GM12891 (cell line): ENCODE results near the gene TBX1.

ENCODE experiments used
- DNase-seq: peaks from one replicate; pipeline ENCODE4 v3.0.0; 2011; ENCODE audit warnings: low spot score; ENCODE audit not compliant: insufficient read length
- FAIRE-seq: peaks from 2 replicates; lab custom pipeline; 2011; peaks lifted over from hg19 to GRCh38; lab: Jason Lieb, UNC
- PAX5 ChIP-seq: IDR thresholded peaks from 2 replicates; pipeline ENCODE4 v1.6.1; 2011; ENCODE audit warnings: low read length, moderate library complexity, mild to moderate bottlenecking; ENCODE audit not compliant: insufficient read depth, severe bottlenecking
- POLR2A ChIP-seq: IDR thresholded peaks from 2 replicates; pipeline ENCODE4 v1.6.1; 2011; ENCODE audit warnings: low read depth, low read length, control low read depth
- POLR2AphosphoS5 ChIP-seq: IDR thresholded peaks from 2 replicates; pipeline ENCODE4 v1.6.1; 2011; ENCODE audit warnings: low read depth, low read length, control low read depth
- POU2F2 ChIP-seq: IDR thresholded peaks from 2 replicates; pipeline ENCODE4 v1.6.1; 2011; ENCODE audit warnings: low read depth, mild to moderate bottlenecking, control low read depth, low read length, moderate library complexity
- SPI1 ChIP-seq: IDR thresholded peaks from 2 replicates; pipeline ENCODE4 v1.6.1; 2011; ENCODE audit warnings: low read depth, low read length, control low read depth
- TAF1 ChIP-seq: IDR thresholded peaks from 2 replicates; pipeline ENCODE4 v1.6.1; 2011; ENCODE audit warnings: low read depth, low read length, control low read depth

TBX1 gene

DNA sequence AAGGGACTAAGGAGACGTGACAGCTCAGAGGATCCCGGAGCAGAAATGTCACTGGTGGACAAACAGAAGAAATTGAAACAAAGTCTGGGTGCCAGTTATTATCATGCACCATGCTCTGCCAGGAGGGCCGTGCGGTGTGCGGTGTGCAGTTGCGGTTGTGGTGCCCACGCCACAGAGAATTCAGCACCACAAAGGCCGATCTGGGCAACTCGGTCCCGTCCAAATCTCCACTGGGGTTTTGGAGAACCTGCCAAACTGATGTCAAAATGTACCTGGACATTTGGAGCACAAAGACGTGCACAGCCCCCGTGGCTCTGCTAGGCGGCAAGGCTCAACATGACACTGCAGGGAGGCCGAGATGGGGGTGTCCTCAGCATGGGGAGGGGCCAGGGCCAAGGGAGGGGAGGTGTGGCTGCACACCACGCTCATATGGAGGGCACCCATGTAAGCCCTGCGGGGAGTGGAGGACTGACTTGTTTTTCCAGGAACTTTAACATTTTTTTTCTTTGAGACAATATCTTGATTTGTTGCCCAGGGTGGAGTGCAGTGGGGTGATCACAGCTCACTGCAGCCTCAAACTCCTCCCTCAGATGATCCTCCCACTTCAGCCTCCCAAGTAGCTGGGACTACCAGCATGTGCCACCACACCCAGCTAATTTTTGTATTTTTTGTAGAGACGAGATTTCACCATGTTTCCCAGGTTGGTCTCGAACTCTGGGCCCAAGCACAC lies 54.7 kb downstream of the TBX1 start:
- FAIRE-seq, result no peak
- no peak for TF ChIP-seq PAX5
- TF ChIP-seq POU2F2, result no peak
- TF ChIP-seq POLR2A, result no peak
- TF ChIP-seq TAF1, result no peak
- TF ChIP-seq SPI1, result no peak
- no peak for TF ChIP-seq POLR2AphosphoS5

DNA sequence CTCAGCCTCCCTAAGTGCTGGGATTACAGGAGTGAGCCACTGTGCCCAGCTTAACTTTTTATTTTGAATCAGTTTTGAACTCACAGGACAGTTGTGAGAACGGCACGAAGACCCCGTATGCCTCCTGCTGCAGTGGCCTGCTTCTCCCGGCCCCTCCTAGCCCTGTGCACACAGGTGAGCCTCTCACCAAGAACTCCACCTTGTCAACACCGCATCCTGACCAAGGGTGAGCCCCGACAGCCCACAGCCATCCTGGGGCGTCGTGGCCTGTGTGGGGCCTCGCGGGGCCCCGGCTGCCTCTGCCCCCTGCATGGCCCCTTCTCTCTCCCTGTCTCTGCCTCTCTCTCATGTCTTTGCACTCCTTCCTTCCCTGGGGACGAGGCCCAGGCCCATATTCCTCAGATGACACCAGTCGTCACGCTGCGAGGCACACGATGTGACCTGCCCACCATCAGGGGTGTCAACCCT lies 55.3 kb downstream of the TBX1 start:
- no peak for DNase-seq
- TF ChIP-seq POLR2A, result no peak
- no peak for TF ChIP-seq SPI1
- TF ChIP-seq PAX5, result no peak
- no peak for TF ChIP-seq POU2F2
- TF ChIP-seq POLR2AphosphoS5, result no peak
- TF ChIP-seq TAF1, result no peak
- no peak for FAIRE-seq

More for the DNA sequence above, 54.7 kb downstream of the TBX1 start:
- no peak for DNase-seq

DNA sequence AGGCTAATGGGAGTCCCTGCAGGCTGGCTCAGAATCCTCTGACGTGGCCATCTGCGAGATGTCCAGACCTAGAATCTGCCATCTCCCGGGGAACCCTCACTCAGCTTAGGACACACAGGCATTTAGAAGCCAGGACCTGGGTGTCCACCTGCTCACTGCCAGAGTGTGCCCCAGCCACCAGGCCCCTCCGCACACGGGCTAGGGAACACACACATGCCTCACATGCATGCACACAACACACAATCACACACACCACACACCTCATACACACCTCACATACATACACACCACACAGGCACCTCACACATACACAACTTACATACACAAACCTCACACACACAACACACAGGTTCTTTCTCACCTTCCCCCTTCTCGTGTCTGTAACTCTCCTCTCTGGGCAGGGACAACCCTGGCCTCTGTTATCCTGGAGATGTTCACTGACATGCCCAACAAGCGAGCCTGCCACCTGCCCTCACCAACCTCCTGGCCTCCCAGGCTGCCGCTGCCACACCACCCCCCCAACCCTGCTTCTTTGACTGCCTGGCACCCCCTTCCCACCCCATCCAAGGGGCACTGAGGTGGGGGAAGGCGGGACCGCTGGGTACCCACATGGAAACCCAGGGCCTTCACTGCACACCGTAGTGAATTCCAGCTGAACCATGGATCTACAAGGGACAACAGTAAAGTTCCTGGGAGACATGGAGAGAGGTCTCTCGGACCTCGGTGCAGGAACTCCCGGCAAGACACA lies 56.0 kb downstream of the TBX1 start:
- peak; percentile 10 for DNase-seq
- TF ChIP-seq POU2F2 (no peak), PAX5 (no peak), TAF1 (no peak), SPI1 (no peak), POLR2A (no peak), POLR2AphosphoS5 (no peak)
- no peak for FAIRE-seq
